ENCODE data around the gene TNNI3K.

Gene TNNI3K

GRCh38 chr1:74486036-74486435 is 250.8 kb downstream of the TNNI3K start:
- DNase-seq (ENCODE audit: extremely low read depth in 1 of 2, low read depth in 1 of 2): no peak

GRCh38 chr1:74496669-74497068 is 261.5 kb downstream of the TNNI3K start:
- no peak for DNase-seq (ENCODE audit: extremely low read depth in 1 of 2, low read depth in 1 of 2)

- no peak for DNase-seq (ENCODE audit: extremely low read depth in 1 of 2, low read depth in 1 of 2)
Measured at GRCh38 chr1:74498901-74499300, 263.7 kb downstream of the TNNI3K start.

GRCh38 chr1:74502432-74502831 is 267.2 kb downstream of the TNNI3K start:
- DNase-seq (ENCODE audit: extremely low read depth in 1 of 2, low read depth in 1 of 2): no peak

- no peak for DNase-seq (ENCODE audit: extremely low read depth in 1 of 2, low read depth in 1 of 2)
Measured at GRCh38 chr1:74502858-74503257, 267.7 kb downstream of the TNNI3K start.

- DNase-seq (ENCODE audit: extremely low read depth in 1 of 2, low read depth in 1 of 2): no peak
Measured at GRCh38 chr1:74504125-74504932, 269.1 kb downstream of the TNNI3K start.

GRCh38 chr1:74504933-74505512 is 269.8 kb downstream of the TNNI3K start:
- no peak for DNase-seq (ENCODE audit: extremely low read depth in 1 of 2, low read depth in 1 of 2)

GRCh38 chr1:74505928-74506710 is 270.9 kb downstream of the TNNI3K start:
- DNase-seq (ENCODE audit: extremely low read depth in 1 of 2, low read depth in 1 of 2): no peak

GRCh38 chr1:74508449-74508848 is 273.3 kb downstream of the TNNI3K start:
- DNase-seq (ENCODE audit: extremely low read depth in 1 of 2, low read depth in 1 of 2): no peak

GRCh38 chr1:74512170-74512915 is 277.2 kb downstream of the TNNI3K start, which contains the start of gene LRRC53:
TSS of gene LRRC53 (minus strand) at chr1:74512611. CDS start at chr1:74483349, 29,262 bp downstream.
- DNase-seq (ENCODE audit: extremely low read depth in 1 of 2, low read depth in 1 of 2): no peak

GRCh38 chr1:74513411-74514300 is 278.5 kb downstream of the TNNI3K start:
- DNase-seq (ENCODE audit: extremely low read depth in 1 of 2, low read depth in 1 of 2): no peak

GRCh38 chr1:74517599-74518051 is 282.4 kb downstream of the TNNI3K start:
- DNase-seq (ENCODE audit: extremely low read depth in 1 of 2, low read depth in 1 of 2): no peak

- no peak for DNase-seq (ENCODE audit: extremely low read depth in 1 of 2, low read depth in 1 of 2)
Measured at GRCh38 chr1:74522148-74522547, 287.0 kb downstream of the TNNI3K start.

GRCh38 chr1:74523873-74524480 is 288.8 kb downstream of the TNNI3K start:
- no peak for DNase-seq (ENCODE audit: extremely low read depth in 1 of 2, low read depth in 1 of 2)

- DNase-seq (ENCODE audit: extremely low read depth in 1 of 2, low read depth in 1 of 2): no peak
Measured at GRCh38 chr1:74526708-74527107, 291.5 kb downstream of the TNNI3K start.

- DNase-seq (ENCODE audit: extremely low read depth in 1 of 2, low read depth in 1 of 2): no peak
Measured at GRCh38 chr1:74528123-74528522, 292.9 kb downstream of the TNNI3K start.

- DNase-seq (ENCODE audit: extremely low read depth in 1 of 2, low read depth in 1 of 2): no peak
Measured at GRCh38 chr1:74530892-74531291, 295.7 kb downstream of the TNNI3K start.

GRCh38 chr1:74531796-74532195 is 296.6 kb downstream of the TNNI3K start:
- DNase-seq (ENCODE audit: extremely low read depth in 1 of 2, low read depth in 1 of 2): no peak

- DNase-seq (ENCODE audit: extremely low read depth in 1 of 2, low read depth in 1 of 2): no peak
Measured at GRCh38 chr1:74534241-74534640, 299.1 kb downstream of the TNNI3K start.

All from stimulated activated CD8-positive, alpha-beta memory T cell treated with anti-CD3 and anti-CD28 coated beads, Interleukin-7, amount 100 ng/mL, for 48 hours (primary cell).